ENCODE measurements around the gene RUSC1. TPM values are rescaled to one million over a fixed set of nuclear protein-coding genes. Genes with fewer than 3 reads are reported as not detected.
A peak's percentile ranks its signal among the peaks of the same experiment; 100 is the strongest.

The RUSC1 gene
- 10 to 100 TPM; 23.2 to 28.5 TPM for total RNA-seq

GRCh38 chr1:155320661-155321617 is at the start of gene RUSC1:
Gene RUSC1, plus strand, starts transcription at chr1:155320894. Its CDS starts 880 bp downstream, at chr1:155321774.
- H3K27ac Mint-ChIP-seq: peak within 1 kb of the TSS; percentile 8
- DNase-seq: peak; percentile 84
- H3K9me3 Mint-ChIP-seq: no peaks in the 10 kb centered on the region

GRCh38 chr1:155272466-155273342 is 48.0 kb upstream of the RUSC1 start:
- Mint-ChIP-seq H3K4me1 (peaks cover 30% of the 10 kb centered on the region), H3K36me3 (peaks cover 17% of the 10 kb centered on the region), H3K27me3 (no peaks in the 10 kb centered on the region), H3K4me3 (peak overlapping the region; percentile 97), H3K27ac (peak overlapping the region; percentile 92), H3K9me3 (no peaks in the 10 kb centered on the region)
- POLR2A ChIA-PET: interaction anchor here (0.6 to 3.2 kb wide), 14 partner anchors 8 to 51 kb away, joined by 3 to 34 read pairs (median 6); partner anchors contain the start of genes ENTREP3, FDPS and SCAMP3
- ATAC-seq (ENCODE audit: low read depth): peak; percentile 31
- no peak for DNase-seq

More at GRCh38 chr1:155320661-155321617, at the start of gene RUSC1:
- peak within 1 kb of the TSS; percentile 66 for H3K4me3 Mint-ChIP-seq
- H3K27me3 Mint-ChIP-seq: no peaks in the 10 kb centered on the region
- POLR2A ChIA-PET: interaction anchor here (0.6 to 5.2 kb wide), 8 partner anchors 10 to 242 kb away, joined by 3 to 36 read pairs (median 4); partner anchors contain the start of genes ASH1L, ENTREP3 and FDPS
- peaks cover 43% of the 10 kb centered on the region for H3K4me1 Mint-ChIP-seq
- peaks cover 17% of the 10 kb centered on the region for H3K36me3 Mint-ChIP-seq
- ATAC-seq (ENCODE audit: low read depth): peak; percentile 23

GRCh38 chr1:155273343-155274245 is 47.1 kb upstream of the RUSC1 start, which contains the start of gene CLK2:
Gene CLK2, minus strand, starts transcription at chr1:155273504. Its CDS starts 2,527 bp downstream, at chr1:155270977.
- H3K4me1 Mint-ChIP-seq: peaks cover 32% of the 10 kb centered on the region
- POLR2A ChIA-PET: interaction anchor here (0.6 to 3.2 kb wide), 16 partner anchors 9 to 66 kb away, joined by 3 to 34 read pairs (median 6); partner anchors contain the start of genes ENTREP3, FDPS and SCAMP3
- ATAC-seq (ENCODE audit: low read depth): peak; percentile 84

GRCh38 chr1:155277070-155277901 is 43.4 kb upstream of the RUSC1 start, which contains the start of gene HCN3:
Gene HCN3, plus strand, starts transcription at chr1:155277463. Its CDS starts 128 bp downstream, at chr1:155277591.
- POLR2A ChIA-PET: interaction anchor here (0.6 to 1.3 kb wide), 3 partner anchors 46 to 84 kb away, joined by 3 to 6 read pairs (median 5); no protein-coding TSS in a partner anchor
- ATAC-seq (ENCODE audit: low read depth): peak; percentile 62
- peaks cover 4% of the 10 kb centered on the region for H3K36me3 Mint-ChIP-seq
- no peak within 1 kb of the TSS for H3K27ac Mint-ChIP-seq
- H3K9me3 Mint-ChIP-seq: no peaks in the 10 kb centered on the region
- DNase-seq: peak; percentile 91
- H3K4me3 Mint-ChIP-seq: peak within 1 kb of the TSS; percentile 77
- peaks cover 24% of the 10 kb centered on the region for H3K4me1 Mint-ChIP-seq
- H3K27me3 Mint-ChIP-seq: no peaks in the 10 kb centered on the region

More at GRCh38 chr1:155273343-155274245, 47.1 kb upstream of the RUSC1 start, which contains the start of gene CLK2:
- Mint-ChIP-seq H3K4me3 (peak within 1 kb of the TSS; percentile 97), H3K27me3 (no peaks in the 10 kb centered on the region), H3K27ac (peak within 1 kb of the TSS; percentile 93), H3K36me3 (peaks cover 17% of the 10 kb centered on the region), H3K9me3 (no peaks in the 10 kb centered on the region)
- DNase-seq: peak; percentile 95

- DNase-seq: peak; percentile 74
- Mint-ChIP-seq H3K36me3 (no peaks in the 10 kb centered on the region), H3K9me3 (no peaks in the 10 kb centered on the region), H3K27me3 (no peaks in the 10 kb centered on the region), H3K4me1 (peaks cover 18% of the 10 kb centered on the region), H3K4me3 (peak overlapping the region; percentile 75), H3K27ac (no peak overlapping the region)
- POLR2A ChIA-PET: interaction anchor here (0.6 to 1.3 kb wide), 3 partner anchors 29 to 213 kb away, joined by 3 to 5 read pairs (median 3); no protein-coding TSS in a partner anchor
- ATAC-seq (ENCODE audit: low read depth): peak; percentile 24
Observed at GRCh38 chr1:155277902-155278688, 42.6 kb upstream of the RUSC1 start.

GRCh38 chr1:155278689-155279160 is 42.0 kb upstream of the RUSC1 start:
- DNase-seq (no peak), ATAC-seq (ENCODE audit: low read depth) (no peak)
- H3K36me3 Mint-ChIP-seq: no peaks in the 10 kb centered on the region
- POLR2A ChIA-PET: interaction anchor here (0.6 to 1.3 kb wide), 3 partner anchors 29 to 213 kb away, joined by 3 to 5 read pairs (median 3); no protein-coding TSS in a partner anchor
- H3K4me1 Mint-ChIP-seq: peaks cover 16% of the 10 kb centered on the region
- H3K27me3 Mint-ChIP-seq: no peaks in the 10 kb centered on the region
- H3K9me3 Mint-ChIP-seq: no peaks in the 10 kb centered on the region
- peak overlapping the region; percentile 10 for H3K4me3 Mint-ChIP-seq
- no peak overlapping the region for H3K27ac Mint-ChIP-seq

GRCh38 chr1:155279268-155279667 is 41.4 kb upstream of the RUSC1 start:
- Mint-ChIP-seq H3K27me3 (no peaks in the 10 kb centered on the region), H3K27ac (no peak overlapping the region), H3K36me3 (no peaks in the 10 kb centered on the region), H3K4me3 (no peak overlapping the region), H3K4me1 (peaks cover 13% of the 10 kb centered on the region), H3K9me3 (no peaks in the 10 kb centered on the region)
- POLR2A ChIA-PET: interaction anchor here (1.0 kb wide), 1 partner anchor 24 kb away, joined by 3 read pairs; the partner anchor contains the start of gene ENTREP3
- no peak for DNase-seq
- ATAC-seq (ENCODE audit: low read depth): no peak

- Mint-ChIP-seq H3K27me3 (no peaks in the 10 kb centered on the region), H3K27ac (no peak overlapping the region), H3K9me3 (no peaks in the 10 kb centered on the region), H3K36me3 (no peaks in the 10 kb centered on the region), H3K4me1 (peaks cover 4% of the 10 kb centered on the region), H3K4me3 (no peak overlapping the region)
- POLR2A ChIA-PET: no interaction called here
- DNase-seq (no peak), ATAC-seq (ENCODE audit: low read depth) (no peak)
Observed at GRCh38 chr1:155282488-155283091, 38.1 kb upstream of the RUSC1 start.

- Mint-ChIP-seq H3K27me3 (no peaks in the 10 kb centered on the region), H3K9me3 (no peaks in the 10 kb centered on the region), H3K27ac (no peak overlapping the region), H3K36me3 (no peaks in the 10 kb centered on the region), H3K4me3 (no peak overlapping the region), H3K4me1 (no peaks in the 10 kb centered on the region)
- ATAC-seq (ENCODE audit: low read depth) (no peak), DNase-seq (no peak)
- POLR2A ChIA-PET: no interaction called here
Observed at GRCh38 chr1:155284476-155284875, 36.2 kb upstream of the RUSC1 start.

GRCh38 chr1:155285063-155285462 is 35.6 kb upstream of the RUSC1 start:
- H3K27ac Mint-ChIP-seq: no peak overlapping the region
- no peaks in the 10 kb centered on the region for H3K27me3 Mint-ChIP-seq
- H3K4me1 Mint-ChIP-seq: no peaks in the 10 kb centered on the region
- ATAC-seq (ENCODE audit: low read depth) (no peak), DNase-seq (no peak)
- H3K36me3 Mint-ChIP-seq: no peaks in the 10 kb centered on the region
- no peaks in the 10 kb centered on the region for H3K9me3 Mint-ChIP-seq
- POLR2A ChIA-PET: no interaction called here
- no peak overlapping the region for H3K4me3 Mint-ChIP-seq

All from activated naive CD8-positive, alpha-beta T cell treated with anti-CD3 and anti-CD28 coated beads, Interleukin-2, amount 10 ng/mL, durations not matched to agents 7 days and 5 days (primary cell).